SK-N-SH treated with all-trans-retinoic acid at 6 μM for 48 hours (cell line): ENCODE data around the gene GNAT2.

Experiments
- ATAC-seq: fragments of 200-7000 bp; cut with Tn5 transposase; 3 replicates; pipeline ENCODE4 v1.9.1; 2020; ENCODE audit warnings: mild to moderate bottlenecking, moderate library complexity
- ARNTL ChIP-seq: fragments of 450-650 bp; formaldehyde crosslinking; IDR thresholded peaks from 2 replicates; pipeline ENCODE4 v1.5.0; 2020; ENCODE audit warnings: low read depth, mild to moderate bottlenecking, moderate library complexity, borderline replicate concordance
- BACH2 ChIP-seq: fragments of 250-450 bp; sonication (Bioruptor Pico); IDR thresholded peaks from 2 replicates; pipeline ENCODE4 v1.9.0; 2021; ENCODE audit warnings: mild to moderate bottlenecking, borderline replicate concordance
- CREB5 ChIP-seq: fragments of 250-450 bp; sonication (Bioruptor Pico); IDR thresholded peaks from 2 replicates; pipeline ENCODE4 v1.5.1; 2020; ENCODE audit warnings: low read depth, mild to moderate bottlenecking, moderate library complexity
- CSDC2 ChIP-seq: fragments of 250-450 bp; sonication (Bioruptor Pico); IDR thresholded peaks from 2 replicates; pipeline ENCODE4 v1.5.0; 2020; ENCODE audit warnings: mild to moderate bottlenecking, moderate library complexity
- CSRNP3 ChIP-seq: fragments of 250-450 bp; sonication (Bioruptor Pico); IDR thresholded peaks from 2 replicates; pipeline ENCODE4 v1.5.1; 2021; ENCODE audit warnings: mild to moderate bottlenecking, moderate library complexity
- ESRRG ChIP-seq: fragments of 250-450 bp; sonication (Bioruptor Pico); IDR thresholded peaks from 2 replicates; pipeline ENCODE4 v1.6.1; 2021; ENCODE audit warnings: mild to moderate bottlenecking
- GLIS3 ChIP-seq: fragments of 250-450 bp; sonication (Bioruptor Pico); IDR thresholded peaks from 2 replicates; pipeline ENCODE4 v1.5.0; 2020; ENCODE audit warnings: mild to moderate bottlenecking, moderate library complexity
- OSR1 ChIP-seq: fragments of 250-450 bp; sonication (Bioruptor Pico); IDR thresholded peaks from 2 replicates; pipeline ENCODE4 v1.8.0; 2022; ENCODE audit warnings: moderate library complexity, mild to moderate bottlenecking, inconsistent platforms
- POU6F1 ChIP-seq: fragments of 250-450 bp; sonication (Bioruptor Pico); IDR thresholded peaks from 2 replicates; pipeline ENCODE4 v1.8.0; 2021; ENCODE audit warnings: low read depth, mild to moderate bottlenecking, moderate library complexity, borderline replicate concordance
- PPARA ChIP-seq: fragments of 250-450 bp; sonication (Bioruptor Pico); IDR thresholded peaks from 2 replicates; pipeline ENCODE4 v1.5.0; 2020; ENCODE audit warnings: mild to moderate bottlenecking, borderline replicate concordance
- RARB ChIP-seq: fragments of 250-450 bp; sonication (Bioruptor Pico); IDR thresholded peaks from 2 replicates; pipeline ENCODE4 v1.8.0; 2021; ENCODE audit warnings: mild to moderate bottlenecking, moderate library complexity
- SNAI2 ChIP-seq: fragments of 250-450 bp; sonication (Bioruptor Pico); IDR thresholded peaks from 2 replicates; pipeline ENCODE4 v1.5.0; 2020; ENCODE audit warnings: mild to moderate bottlenecking, moderate library complexity
- TCF4 ChIP-seq: fragments of 250-450 bp; sonication (Bioruptor Pico); IDR thresholded peaks from 2 replicates; pipeline ENCODE4 v1.8.0; 2021; ENCODE audit warnings: mild to moderate bottlenecking, moderate library complexity, borderline replicate concordance
- TOX ChIP-seq: fragments of 250-450 bp; sonication (Bioruptor Pico); IDR thresholded peaks from 2 replicates; pipeline ENCODE4 v1.8.0; 2021; ENCODE audit warnings: mild to moderate bottlenecking, moderate library complexity, borderline replicate concordance
- TSHZ2 ChIP-seq: fragments of 250-450 bp; sonication (Bioruptor Pico); IDR thresholded peaks from 2 replicates; pipeline ENCODE4 v1.5.0; 2020; ENCODE audit warnings: mild to moderate bottlenecking, moderate library complexity
- ZC3H10 ChIP-seq: fragments of 250-450 bp; sonication (Bioruptor Pico); IDR thresholded peaks from 2 replicates; pipeline ENCODE4 v1.5.1; 2021; ENCODE audit warnings: mild to moderate bottlenecking, moderate library complexity
- ZFP3 ChIP-seq: fragments of 250-450 bp; sonication (Bioruptor Pico); IDR thresholded peaks from 2 replicates; pipeline ENCODE4 v1.5.0; 2020; ENCODE audit warnings: mild to moderate bottlenecking, moderate library complexity
- ZNF565 ChIP-seq: fragments of 450-650 bp; formaldehyde crosslinking; conservative IDR thresholded peaks from 2 replicates; pipeline ENCODE4 v1.5.0; 2020; ENCODE audit warnings: low read depth, mild to moderate bottlenecking, moderate library complexity
- ZNF70 ChIP-seq: fragments of 450-650 bp; formaldehyde crosslinking; IDR thresholded peaks from 2 replicates; pipeline ENCODE4 v1.5.0; 2020; ENCODE audit warnings: mild to moderate bottlenecking, moderate library complexity
- ZNF8 ChIP-seq: fragments of 450-650 bp; formaldehyde crosslinking; IDR thresholded peaks from 2 replicates; pipeline ENCODE4 v1.5.0; 2020; ENCODE audit warnings: mild to moderate bottlenecking, moderate library complexity

GNAT2 gene

GRCh38 chr1:109610609-109611307 lies 8.7 kb downstream of the GNAT2 start:
- TF ChIP-seq CSRNP3 (CRISPR knock-in tag), result no peak
- no peak for TF ChIP-seq POU6F1
- TF ChIP-seq ESRRG (CRISPR knock-in tag), result no peak
- TF ChIP-seq CSDC2 (CRISPR knock-in tag), result no peak
- TF ChIP-seq TCF4 (CRISPR knock-in tag), result no peak
- no peak for TF ChIP-seq RARB (CRISPR knock-in tag)
- no peak for TF ChIP-seq ZNF565 (CRISPR knock-in tag)
- no peak for TF ChIP-seq SNAI2 (CRISPR knock-in tag)
- TF ChIP-seq ZNF70, result no peak
- no peak for TF ChIP-seq ZC3H10
- no peak for TF ChIP-seq TOX (CRISPR knock-in tag)
- no peak for TF ChIP-seq ZNF8 (CRISPR knock-in tag)
- TF ChIP-seq ZFP3 (CRISPR knock-in tag), result no peak
- TF ChIP-seq TSHZ2, result no peak
- TF ChIP-seq BACH2 (CRISPR knock-in tag), result no peak
- no peak for TF ChIP-seq GLIS3 (CRISPR knock-in tag)
- no peak for TF ChIP-seq OSR1 (CRISPR knock-in tag)
- TF ChIP-seq ARNTL, result no peak
- no peak for TF ChIP-seq CREB5 (CRISPR knock-in tag)
- ATAC-seq, result peak; percentile 78

GRCh38 chr1:109609881-109610280 lies 9.5 kb downstream of the GNAT2 start:
- TF ChIP-seq TCF4 (CRISPR knock-in tag), result no peak
- TF ChIP-seq ZNF8 (CRISPR knock-in tag), result no peak
- no peak for TF ChIP-seq OSR1 (CRISPR knock-in tag)
- no peak for TF ChIP-seq ZFP3 (CRISPR knock-in tag)
- no peak for TF ChIP-seq TOX (CRISPR knock-in tag)
- no peak for TF ChIP-seq POU6F1
- no peak for TF ChIP-seq CREB5 (CRISPR knock-in tag)
- no peak for TF ChIP-seq ARNTL
- TF ChIP-seq ZNF565 (CRISPR knock-in tag), result no peak
- TF ChIP-seq ESRRG (CRISPR knock-in tag), result no peak
- no peak for TF ChIP-seq GLIS3 (CRISPR knock-in tag)
- TF ChIP-seq RARB (CRISPR knock-in tag), result no peak
- no peak for TF ChIP-seq PPARA (CRISPR knock-in tag)
- TF ChIP-seq, all 23 proteins: peak for 0
- ATAC-seq, result no peak; the same call in 2 of the 3 replicates
